HG03045 (cell line): Measurements from ENCODE around the gene TRIM69.

ENCODE experiments used
- ATAC-seq: cut with Tn5 transposase; IDR thresholded peaks from one replicate; pipeline ENCODE4 v1.9.1; 2021; ENCODE audit warnings: mild to moderate bottlenecking, moderate library complexity; ENCODE audit not compliant: unreplicated experiment

Gene TRIM69

DNA sequence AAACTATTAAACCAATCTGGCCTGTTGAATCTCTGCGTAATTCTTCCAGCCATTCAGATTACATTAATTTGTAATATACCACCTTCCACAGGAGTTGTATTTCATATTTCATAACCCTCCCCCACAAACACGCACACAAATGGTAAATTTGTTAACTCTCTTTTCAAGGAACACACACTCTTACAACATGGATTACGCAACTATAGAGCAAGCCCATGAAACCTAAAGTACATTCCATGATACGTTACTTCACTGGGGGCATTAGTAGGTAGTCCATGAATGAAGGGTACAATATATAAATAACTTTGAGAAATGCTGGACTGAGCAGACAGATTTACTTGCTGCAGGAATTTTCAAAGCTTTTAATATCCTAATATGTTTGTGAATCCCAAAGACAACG is 65.0 kb downstream of the TRIM69 start:
- no peak for ATAC-seq

DNA sequence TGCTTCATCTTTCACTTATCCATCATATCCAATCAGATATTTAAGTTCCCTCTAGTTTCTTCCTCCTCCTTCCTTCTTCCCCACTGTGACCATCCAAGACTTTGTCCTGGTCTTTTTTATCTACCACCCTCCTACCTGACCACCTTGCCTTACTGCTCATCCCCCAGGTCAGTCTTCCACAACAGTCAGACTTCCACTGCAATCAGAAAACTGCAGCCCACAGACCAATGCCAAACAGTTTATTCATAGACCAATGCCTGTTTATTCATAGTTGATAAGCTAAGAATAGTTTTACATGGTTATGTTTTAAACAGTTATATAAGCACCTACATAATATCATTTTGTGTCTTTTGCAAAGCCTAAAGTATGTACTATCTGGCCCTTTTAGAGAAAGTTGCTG is 65.5 kb downstream of the TRIM69 start:
- ATAC-seq: no peak

DNA sequence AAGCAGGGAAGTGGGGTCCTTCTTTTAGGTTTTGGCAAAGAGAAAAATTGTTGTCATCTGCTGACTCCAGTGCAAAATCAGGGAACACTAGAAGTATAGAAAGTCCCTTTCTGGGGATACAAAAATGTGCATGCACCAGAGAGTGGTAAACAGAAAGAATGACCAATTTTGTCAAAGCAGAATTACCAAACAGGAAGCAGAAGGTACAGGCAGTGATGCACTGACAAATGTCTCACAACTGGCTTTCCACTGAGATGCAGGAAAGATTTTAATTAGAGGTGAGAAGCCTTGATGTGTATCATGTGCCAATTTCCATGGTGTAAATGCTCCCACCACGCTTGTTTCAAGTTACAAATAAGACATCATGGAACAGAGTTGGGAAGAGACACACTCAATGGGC is 66.0 kb downstream of the TRIM69 start:
- no peak for ATAC-seq

GRCh38 chr15:44804298-44805046 is 68.1 kb downstream of the TRIM69 start:
- no peak for ATAC-seq

DNA sequence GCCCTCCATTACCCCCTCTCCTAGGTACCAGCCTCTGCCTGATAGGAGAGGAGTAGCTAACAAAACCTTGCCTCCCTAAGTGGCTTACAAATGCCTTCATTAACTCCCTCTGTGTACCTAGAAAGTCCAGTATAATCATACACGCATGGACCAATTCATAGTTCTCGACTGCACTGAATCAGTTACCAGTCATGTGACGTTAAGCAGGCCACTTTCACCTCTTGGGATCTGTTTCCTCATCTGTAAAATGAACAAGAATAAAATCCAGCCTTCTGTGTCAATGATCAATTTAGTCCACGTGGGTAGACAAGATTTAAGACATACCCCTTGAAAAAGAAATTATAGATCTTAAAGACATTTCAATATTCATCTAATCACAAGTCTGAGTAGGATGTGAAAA is 72.2 kb downstream of the TRIM69 start:
- no peak for ATAC-seq

- ATAC-seq: no peak
Observed at GRCh38 chr15:44810237-44810636, 73.9 kb downstream of the TRIM69 start.

- no peak for ATAC-seq
Observed at GRCh38 chr15:44811337-44811736, 75.0 kb downstream of the TRIM69 start.

GRCh38 chr15:44812029-44812517 is 75.7 kb downstream of the TRIM69 start:
- ATAC-seq: no peak

- ATAC-seq: no peak
Observed at GRCh38 chr15:44813231-44813630, 76.9 kb downstream of the TRIM69 start.
